Stimulated activated naive CD8-positive, alpha-beta T cell treated with anti-CD3 and anti-CD28 coated beads, Interleukin-15, amount 100 ng/mL, for 72 hours (primary cell): ENCODE data around the gene VPS8.

Experiments
- ATAC-seq: fragments of 150-1000 bp; cut with Tn5 transposase; 2 replicates; pipeline ENCODE4 v1.10.0; 2021; ENCODE audit warnings: mild to moderate bottlenecking, moderate library complexity
- DNase-seq, 2 donors: peaks; one replicate each; pipeline ENCODE4 v3.0.0; 2021 to 2022
- H3K27ac Mint-ChIP-seq, 2 donors: one replicate each; pipeline ENCODE4 v1.8.0; 2022; ENCODE audit warnings: mild to moderate bottlenecking in 2 of 2, mixed read lengths in 2 of 2, moderate library complexity in 2 of 2
- H3K27me3 Mint-ChIP-seq: one replicate; pipeline ENCODE4 v1.8.0; 2022; ENCODE audit warnings: mixed read lengths
- H3K4me1 Mint-ChIP-seq: one replicate; pipeline ENCODE4 v1.8.0; 2022; ENCODE audit warnings: mild to moderate bottlenecking, mixed read lengths
- H3K4me3 Mint-ChIP-seq, 2 donors: one replicate each; pipeline ENCODE4 v1.8.0; 2022; ENCODE audit warnings: mild to moderate bottlenecking in 2 of 2, mixed read lengths in 2 of 2, moderate library complexity in 1 of 2
- H3K9me3 Mint-ChIP-seq, 2 donors: one replicate each; pipeline ENCODE4 v1.8.0; 2022; ENCODE audit warnings: mixed read lengths in 2 of 2

Gene VPS8

GRCh38 chr3:184778426-184779332 lies 33.3 kb upstream of the VPS8 start:
- Mint-ChIP-seq H3K4me1 (no peaks in the 10 kb centered on the region), H3K4me3 (no peak overlapping the region), H3K27ac (peak overlapping the region in 1 of 2 donors; percentile 16), H3K27me3 (peaks cover 29% of the 10 kb centered on the region), H3K9me3 (no peaks in the 10 kb centered on the region)
- DNase-seq = no peak
- ATAC-seq = no peak

- Mint-ChIP-seq H3K4me1 (peaks cover 16% of the 10 kb centered on the region), H3K27ac (no peak overlapping the region), H3K27me3 (peaks cover 35% of the 10 kb centered on the region)
Measured at GRCh38 chr3:184780981-184781515, 30.9 kb upstream of the VPS8 start.

GRCh38 chr3:184781801-184782200 lies 30.2 kb upstream of the VPS8 start:
- Mint-ChIP-seq H3K4me3 (no peak overlapping the region), H3K4me1 (peaks cover 24% of the 10 kb centered on the region), H3K27me3 (peaks cover 35% of the 10 kb centered on the region), H3K27ac (no peak overlapping the region), H3K9me3 (no peaks in the 10 kb centered on the region)
- no peak for ATAC-seq
- no peak for DNase-seq

More at GRCh38 chr3:184780981-184781515, 30.9 kb upstream of the VPS8 start:
- DNase-seq = no peak
- Mint-ChIP-seq H3K9me3 (no peaks in the 10 kb centered on the region), H3K4me3 (no peak overlapping the region)
- no peak for ATAC-seq

GRCh38 chr3:184783319-184783718 lies 28.6 kb upstream of the VPS8 start:
- DNase-seq (no peak), ATAC-seq (no peak)
- Mint-ChIP-seq H3K27me3 (peaks cover 27% of the 10 kb centered on the region), H3K4me1 (peaks cover 26% of the 10 kb centered on the region), H3K9me3 (no peaks in the 10 kb centered on the region), H3K4me3 (no peak overlapping the region), H3K27ac (no peak overlapping the region)

- Mint-ChIP-seq H3K9me3 (no peaks in the 10 kb centered on the region), H3K4me1 (peaks cover 26% of the 10 kb centered on the region), H3K4me3 (no peak overlapping the region), H3K27ac (no peak overlapping the region), H3K27me3 (peaks cover 15% of the 10 kb centered on the region)
- ATAC-seq (no peak), DNase-seq (no peak)
Measured at GRCh38 chr3:184784731-184785500, 27.1 kb upstream of the VPS8 start.

GRCh38 chr3:184785890-184786279 lies 26.1 kb upstream of the VPS8 start:
- H3K4me3 Mint-ChIP-seq = peak overlapping the region in 1 of 2 donors; percentile 20
- H3K27ac Mint-ChIP-seq = no peak overlapping the region
- ATAC-seq (no peak), DNase-seq (no peak)
- peaks cover 26% of the 10 kb centered on the region for H3K4me1 Mint-ChIP-seq
- peaks cover 13% of the 10 kb centered on the region for H3K27me3 Mint-ChIP-seq
- H3K9me3 Mint-ChIP-seq = no peaks in the 10 kb centered on the region

GRCh38 chr3:184786280-184786941 lies 25.6 kb upstream of the VPS8 start:
- Mint-ChIP-seq H3K4me3 (peak overlapping the region in 1 of 2 donors; percentile 20), H3K9me3 (no peaks in the 10 kb centered on the region), H3K4me1 (peaks cover 26% of the 10 kb centered on the region), H3K27ac (no peak overlapping the region), H3K27me3 (peaks cover 7% of the 10 kb centered on the region)
- DNase-seq (peak in 1 of 2 donors; percentile 37), ATAC-seq (peak; percentile 84)

- H3K27me3 Mint-ChIP-seq = peaks cover 7% of the 10 kb centered on the region
- DNase-seq (no peak), ATAC-seq (no peak)
- H3K4me3 Mint-ChIP-seq = no peak overlapping the region
- peaks cover 26% of the 10 kb centered on the region for H3K4me1 Mint-ChIP-seq
- H3K27ac Mint-ChIP-seq = no peak overlapping the region
- no peaks in the 10 kb centered on the region for H3K9me3 Mint-ChIP-seq
Measured at GRCh38 chr3:184788751-184789150, 23.2 kb upstream of the VPS8 start.

- Mint-ChIP-seq H3K27me3 (peaks cover 7% of the 10 kb centered on the region), H3K4me3 (no peak overlapping the region), H3K9me3 (no peaks in the 10 kb centered on the region), H3K27ac (no peak overlapping the region), H3K4me1 (peaks cover 25% of the 10 kb centered on the region)
- no peak for DNase-seq
- no peak for ATAC-seq
Measured at GRCh38 chr3:184789314-184789998, 22.5 kb upstream of the VPS8 start.

GRCh38 chr3:184791171-184791570 lies 20.8 kb upstream of the VPS8 start:
- H3K9me3 Mint-ChIP-seq = no peaks in the 10 kb centered on the region
- H3K27me3 Mint-ChIP-seq = no peaks in the 10 kb centered on the region
- no peak overlapping the region for H3K27ac Mint-ChIP-seq
- no peak overlapping the region for H3K4me3 Mint-ChIP-seq
- ATAC-seq (no peak), DNase-seq (no peak)
- peaks cover 8% of the 10 kb centered on the region for H3K4me1 Mint-ChIP-seq

- ATAC-seq (no peak), DNase-seq (no peak)
- peaks cover 21% of the 10 kb centered on the region for H3K27me3 Mint-ChIP-seq
- H3K9me3 Mint-ChIP-seq = peaks cover 0 to 5% of the 10 kb centered on the region in 2 donors
- no peak overlapping the region for H3K4me3 Mint-ChIP-seq
- H3K27ac Mint-ChIP-seq = no peak overlapping the region
- H3K4me1 Mint-ChIP-seq = no peaks in the 10 kb centered on the region
Measured at GRCh38 chr3:184795522-184796190, 16.3 kb upstream of the VPS8 start.

- Mint-ChIP-seq H3K4me3 (no peak overlapping the region), H3K27ac (no peak overlapping the region)
- ATAC-seq = no peak
Measured at GRCh38 chr3:184796551-184796950, 15.4 kb upstream of the VPS8 start.

GRCh38 chr3:184796954-184797353 lies 15.0 kb upstream of the VPS8 start:
- ATAC-seq = no peak
- H3K27ac Mint-ChIP-seq = no peak overlapping the region
- H3K9me3 Mint-ChIP-seq = peaks cover 0 to 5% of the 10 kb centered on the region in 2 donors
- no peaks in the 10 kb centered on the region for H3K4me1 Mint-ChIP-seq
- no peak for DNase-seq
- H3K27me3 Mint-ChIP-seq = peaks cover 33% of the 10 kb centered on the region
- no peak overlapping the region for H3K4me3 Mint-ChIP-seq

More at GRCh38 chr3:184796551-184796950, 15.4 kb upstream of the VPS8 start:
- H3K4me1 Mint-ChIP-seq = no peaks in the 10 kb centered on the region
- peaks cover 0 to 5% of the 10 kb centered on the region in 2 donors for H3K9me3 Mint-ChIP-seq
- peaks cover 30% of the 10 kb centered on the region for H3K27me3 Mint-ChIP-seq
- DNase-seq = no peak

GRCh38 chr3:184798120-184798519 lies 13.8 kb upstream of the VPS8 start:
- Mint-ChIP-seq H3K27me3 (peaks cover 33% of the 10 kb centered on the region), H3K4me3 (no peak overlapping the region), H3K4me1 (no peaks in the 10 kb centered on the region), H3K27ac (no peak overlapping the region), H3K9me3 (peaks cover 0 to 5% of the 10 kb centered on the region in 2 donors)
- no peak for DNase-seq
- ATAC-seq = no peak
